Measurements from ENCODE around the gene SH2D5.
"Not testable (repeated sequence)": the region's sequence is repeated elsewhere in the genome, so short reads cannot be mapped to it uniquely, and the experiment has no call there.

The SH2D5 gene

DNA sequence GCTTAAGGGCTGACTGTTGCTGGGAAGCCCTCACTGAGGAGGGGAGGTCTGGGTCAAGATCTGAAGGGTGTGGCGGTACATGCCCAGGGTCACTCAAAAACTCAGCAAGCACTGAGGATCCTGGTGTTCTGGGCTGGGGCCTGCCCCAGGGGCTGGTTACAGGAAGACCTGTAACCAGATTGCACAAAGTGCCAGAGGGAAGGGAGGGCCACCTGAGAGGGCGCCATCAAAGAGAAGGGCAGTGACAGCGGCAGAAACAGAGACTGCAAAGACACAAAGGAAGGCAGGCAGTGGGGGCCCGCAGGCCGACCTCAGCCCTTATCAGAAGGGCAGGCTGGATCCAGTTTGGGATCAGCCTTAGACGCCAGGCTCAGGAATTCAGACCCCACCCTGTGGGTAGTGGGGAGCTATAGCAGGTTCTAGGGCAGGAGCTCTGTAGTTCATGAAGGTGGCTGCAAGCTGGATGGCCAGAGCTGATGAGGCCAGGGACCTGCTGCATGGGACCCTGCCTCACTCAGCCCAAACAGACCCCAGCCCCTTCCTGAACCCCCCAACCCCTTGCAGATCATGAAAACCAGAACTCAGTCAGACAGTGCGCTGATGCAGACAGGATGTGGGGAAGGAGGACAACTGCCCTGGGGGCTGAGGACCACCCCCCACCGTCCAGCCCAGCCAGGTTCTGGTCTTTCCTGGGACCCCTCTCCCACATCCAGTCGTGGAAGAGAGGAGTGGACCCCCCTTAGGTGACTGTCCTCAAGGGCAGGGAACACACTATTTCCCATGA lies 3.9 kb downstream of the SH2D5 start:
- no peak for DNase-seq (ENCODE audit: low read depth)

- no peak for DNase-seq (ENCODE audit: low read depth)
Observed at GRCh38 chr1:20727746-20728316, 4.7 kb downstream of the SH2D5 start.

DNA sequence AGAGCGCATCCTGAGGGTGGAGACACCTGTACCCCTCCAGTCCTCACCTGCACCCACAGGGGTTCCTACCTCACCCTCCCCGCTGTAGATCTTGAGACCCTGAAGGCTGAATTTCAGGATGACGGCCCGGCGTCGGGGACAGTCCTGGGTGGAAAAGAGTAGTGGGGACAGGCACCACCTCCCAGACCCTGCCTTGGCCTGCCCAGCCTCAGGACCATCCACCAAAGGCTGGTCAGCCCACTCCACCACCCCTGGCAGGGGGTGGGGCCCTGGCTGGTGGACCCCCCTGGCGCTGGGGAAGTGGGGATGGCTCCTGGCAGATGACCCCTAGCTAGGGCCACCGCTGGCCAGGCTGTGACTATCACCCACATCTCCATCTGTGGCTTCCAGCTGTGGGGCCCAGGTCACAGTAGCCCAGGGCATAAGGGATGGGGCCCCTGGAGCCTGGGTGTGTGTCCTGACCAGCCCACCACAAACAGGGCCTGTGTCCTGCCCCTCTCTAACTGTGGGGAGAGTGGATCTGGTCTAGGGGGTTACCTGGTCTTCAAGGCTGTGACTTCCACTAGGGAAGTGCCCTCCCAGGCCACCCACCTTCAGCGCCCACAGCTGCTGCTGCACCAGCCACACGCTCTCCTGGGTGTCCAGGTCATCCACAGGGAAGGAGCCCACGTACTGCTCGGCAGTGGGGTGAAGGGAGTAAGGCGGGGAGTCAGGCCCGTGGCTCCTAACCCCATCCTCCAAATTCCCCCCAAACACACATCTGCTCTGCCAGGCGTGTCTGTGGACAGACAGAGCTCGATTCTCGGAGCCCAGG lies 5.4 kb downstream of the SH2D5 start:
- DNase-seq (ENCODE audit: low read depth), result no peak

DNA sequence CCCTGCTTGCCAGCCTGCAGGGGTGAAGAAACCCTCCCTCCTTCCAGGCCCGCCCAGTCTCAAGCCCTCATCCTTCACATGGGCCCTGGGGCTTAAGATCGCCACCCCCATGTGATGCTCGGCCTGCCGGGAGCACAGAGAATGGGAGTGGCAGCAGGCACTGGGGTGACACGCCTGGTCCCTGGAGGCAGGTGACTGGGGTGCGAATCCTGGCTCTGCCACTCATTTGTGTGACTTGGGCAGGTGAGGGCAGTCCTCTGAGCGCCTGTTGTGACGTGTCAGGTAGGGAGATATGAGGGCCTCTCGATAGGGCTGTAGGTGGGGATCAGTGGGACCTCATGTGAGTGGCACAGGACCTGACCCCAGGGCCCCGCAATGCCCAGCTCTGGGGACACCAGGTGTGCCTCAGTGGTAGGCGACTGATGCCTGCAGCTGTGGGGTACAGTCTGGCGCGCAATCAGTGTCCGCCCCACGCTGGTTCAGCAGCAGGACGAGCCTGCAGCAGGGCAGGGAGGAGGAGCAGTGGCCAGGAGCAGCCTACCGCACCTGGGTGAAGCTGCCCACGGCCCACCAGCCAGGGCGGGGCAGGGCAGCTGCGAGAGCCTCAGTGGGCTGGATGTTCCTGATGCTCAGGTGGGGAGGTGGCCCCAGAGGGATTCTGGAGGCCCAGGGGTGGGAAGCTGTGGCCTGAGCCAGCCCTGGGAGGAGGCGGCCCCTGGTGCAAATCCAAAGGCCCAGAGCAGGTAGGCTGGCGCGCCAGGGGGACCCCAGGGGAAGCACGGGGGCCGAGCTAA lies 6.2 kb downstream of the SH2D5 start:
- DNase-seq (ENCODE audit: low read depth), result no peak

DNA sequence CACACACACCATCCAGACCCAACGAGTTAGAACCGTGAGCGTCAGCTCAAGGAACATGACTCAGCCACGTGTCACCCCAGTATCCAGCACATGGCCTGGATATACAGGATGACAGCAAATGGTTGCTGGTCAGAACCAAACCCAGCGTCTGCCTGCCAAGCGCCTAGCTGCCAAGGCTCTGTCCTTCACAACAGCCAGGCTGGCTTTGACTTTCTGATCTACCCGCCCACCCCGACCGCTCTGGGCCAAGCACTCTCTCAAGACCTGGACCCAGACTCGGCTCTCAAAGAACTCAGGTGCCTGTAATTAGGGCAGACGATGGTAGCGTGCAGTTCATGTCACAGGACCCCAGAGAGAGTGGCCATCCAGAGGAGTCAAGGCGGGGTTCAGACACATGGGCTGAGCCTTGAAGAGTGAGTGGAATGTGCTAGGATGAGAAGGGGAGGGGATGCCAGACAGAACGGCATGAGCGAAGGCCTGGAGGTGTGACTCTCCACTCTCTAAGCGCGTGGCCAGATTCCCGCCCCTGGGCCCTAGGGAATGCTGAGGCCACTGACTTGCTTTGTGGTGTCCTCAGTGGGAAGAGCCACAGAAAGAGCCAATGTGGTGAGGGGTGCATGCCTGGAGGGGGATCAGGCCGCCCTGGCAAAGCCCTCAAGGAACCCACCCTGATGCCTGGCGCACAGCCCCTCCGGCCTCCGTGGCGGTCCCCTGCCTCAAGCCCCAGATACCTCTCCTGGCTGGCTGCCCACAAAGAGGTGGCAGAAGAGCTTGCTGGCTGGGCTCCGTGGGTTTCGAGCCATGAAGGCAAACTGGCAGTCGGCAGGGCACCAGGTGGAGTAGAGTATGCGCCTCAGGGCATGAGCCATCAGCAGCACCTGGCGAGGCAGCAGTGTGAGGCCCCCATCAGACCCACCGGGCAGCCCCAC lies 7.0 kb downstream of the SH2D5 start:
- DNase-seq (ENCODE audit: low read depth), result peak; percentile 47

GRCh38 chr1:20724364-20725188 lies 7.9 kb downstream of the SH2D5 start:
- no peak for DNase-seq (ENCODE audit: low read depth)

GRCh38 chr1:20723537-20724363 lies 8.8 kb downstream of the SH2D5 start:
- DNase-seq (ENCODE audit: low read depth), result no peak

DNA sequence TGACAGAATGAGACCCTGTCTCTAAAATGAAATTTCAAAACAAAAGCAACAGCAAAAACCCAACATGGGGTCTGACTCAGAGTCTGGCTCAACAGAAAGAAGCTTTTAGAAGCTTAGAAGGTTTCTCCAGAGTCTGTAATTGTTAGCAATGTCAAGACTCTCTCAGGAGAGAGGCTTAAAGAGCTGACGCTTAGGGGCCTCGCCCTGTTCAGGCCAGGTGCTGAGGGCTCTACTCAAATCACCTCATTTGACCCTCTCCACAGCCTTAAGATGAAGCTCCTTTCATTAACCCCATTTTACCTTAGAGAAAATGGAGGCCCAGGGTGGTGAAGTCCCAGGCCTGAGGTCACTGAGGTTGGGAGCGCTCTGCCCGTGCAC lies 9.4 kb downstream of the SH2D5 start:
- no peak for DNase-seq (ENCODE audit: low read depth)

DNA sequence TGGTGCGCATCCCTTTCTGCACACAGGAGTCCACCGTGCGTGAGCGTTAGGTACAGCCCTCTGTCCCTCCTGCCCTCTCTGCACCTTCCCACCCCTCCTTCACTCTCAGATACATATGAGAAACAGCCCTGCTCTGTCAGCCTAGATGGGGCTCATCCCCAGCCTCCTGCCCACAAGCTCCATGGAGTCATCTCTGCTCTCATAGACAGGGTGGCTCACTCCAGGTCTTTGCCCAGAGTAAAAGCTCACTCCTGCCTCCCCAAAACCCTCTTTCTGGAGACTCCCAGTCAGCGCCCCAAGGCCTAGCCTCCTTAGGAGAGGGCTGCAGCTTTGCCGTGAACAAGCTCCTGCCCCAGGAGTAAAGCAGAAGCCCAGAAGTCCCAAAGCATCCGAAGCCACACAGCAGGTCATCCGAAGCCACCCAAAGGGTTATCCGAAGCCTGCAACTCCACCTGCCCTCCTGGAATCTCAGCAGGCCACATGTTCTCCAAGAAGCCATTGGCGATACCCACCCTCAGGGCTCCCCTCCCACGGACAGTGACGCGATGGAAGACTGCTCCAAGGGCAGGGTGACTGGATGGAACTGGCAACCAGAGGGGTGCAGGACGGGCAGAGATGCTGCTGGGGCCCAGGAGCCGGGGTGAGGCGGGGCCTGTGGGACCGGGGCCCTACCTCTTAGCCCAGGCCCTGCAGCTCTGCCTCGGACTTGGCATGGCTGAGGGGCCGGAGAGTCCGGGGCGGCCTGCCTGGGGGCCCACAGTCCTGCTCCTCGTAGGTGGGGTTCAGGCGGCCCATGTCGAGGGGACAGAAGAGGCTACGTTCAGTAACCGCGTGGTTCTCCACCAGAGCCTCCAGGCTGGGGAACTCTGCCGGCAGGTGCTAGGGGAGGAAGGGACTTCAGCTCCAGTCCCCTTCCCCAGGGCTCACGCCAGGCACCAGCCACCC lies 11.1 kb downstream of the SH2D5 start:
- DNase-seq (ENCODE audit: low read depth), result no peak

- no peak for DNase-seq (ENCODE audit: low read depth)
Observed at GRCh38 chr1:20720631-20721091, 11.8 kb downstream of the SH2D5 start.

- no peak for DNase-seq (ENCODE audit: low read depth)
Observed at GRCh38 chr1:20719871-20720620, 12.5 kb downstream of the SH2D5 start.

GRCh38 chr1:20719261-20719660 lies 13.2 kb downstream of the SH2D5 start:
- DNase-seq (ENCODE audit: low read depth), result no peak

- DNase-seq (ENCODE audit: low read depth), result not testable (repeated sequence)
Observed at GRCh38 chr1:20718343-20718882, 14.1 kb downstream of the SH2D5 start.

DNA sequence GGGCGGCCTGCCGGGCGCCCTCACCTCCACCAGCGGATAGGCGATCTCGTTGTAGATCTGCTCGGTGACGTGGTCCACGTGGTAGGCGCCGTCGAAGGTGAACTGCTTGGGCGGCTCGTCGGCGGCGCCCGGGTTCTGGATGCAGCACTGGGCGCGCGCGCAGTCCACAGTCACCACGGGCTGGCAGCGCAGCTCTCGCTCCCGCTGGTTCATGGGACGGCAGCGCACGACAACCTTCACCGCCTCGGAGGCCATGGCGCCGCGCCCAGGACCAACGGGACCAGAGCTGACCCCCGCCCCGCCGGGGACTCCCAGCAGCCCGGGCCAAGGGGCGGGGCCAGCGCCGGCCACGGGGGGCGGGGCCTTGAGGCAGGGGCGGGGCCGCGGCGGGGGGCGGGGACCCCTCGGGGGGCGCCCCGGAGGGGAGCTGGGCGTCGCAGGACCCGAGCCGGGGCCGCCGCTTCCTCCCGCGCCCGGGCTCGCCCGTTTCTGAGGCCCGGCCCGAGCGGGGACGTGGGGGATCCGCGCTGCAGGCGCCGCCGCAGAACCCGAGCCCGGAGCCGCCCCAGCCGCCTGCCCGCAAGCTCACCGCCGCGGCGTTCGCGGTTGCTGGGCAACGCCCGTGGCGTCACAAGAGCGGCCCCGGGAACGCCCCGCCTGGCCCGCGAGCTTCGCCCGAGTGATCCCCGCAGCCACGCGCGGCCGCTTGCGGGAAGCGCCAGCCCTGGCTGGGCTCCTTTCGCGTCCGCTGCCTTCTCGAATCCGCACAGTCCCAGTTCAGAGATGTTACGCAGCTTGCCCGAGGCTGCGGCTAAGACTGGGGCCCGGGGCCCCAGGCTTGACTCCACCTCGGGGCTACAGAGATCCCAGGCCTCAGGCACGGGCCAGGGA lies 14.8 kb downstream of the SH2D5 start, which contains the start of gene KIF17:
KIF17 (minus strand) TSS at position 556 of the 891 bp plus-strand sequence; CDS start at position 255, 301 bp downstream.
- peak; percentile 57 for DNase-seq (ENCODE audit: low read depth)

- no peak for DNase-seq (ENCODE audit: low read depth)
Observed at GRCh38 chr1:20716232-20716631, 16.3 kb downstream of the SH2D5 start.

- DNase-seq (ENCODE audit: low read depth), result no peak
Observed at GRCh38 chr1:20715406-20715805, 17.1 kb downstream of the SH2D5 start.
